ENCODE measurements around the gene CDK3. TPM values are rescaled to one million over a fixed set of nuclear protein-coding genes. Genes with fewer than 3 reads are reported as not detected.

The CDK3 gene
- total and polyA plus RNA-seq, 12 donors = 0.74 to 56.7 (median 5.5) TPM; not detected in 3

GRCh38 chr17:76009447-76009846 is 8.8 kb downstream of the CDK3 start:
- Histone ChIP-seq H3K27me3 (no peaks in the 10 kb centered on the region), H3K4me3 (no peak overlapping the region), H3K9me3 (replicated peaks in 1 of 3) (no peaks in the 10 kb centered on the region), H3K27ac (no peak overlapping the region), H3K36me3 (replicated peaks in 1 of 2) (no peaks in the 10 kb centered on the region), H3K4me1 (replicated peaks in 1 of 2) (peaks cover 5 to 11% of the 10 kb centered on the region in 2 donors)
- DNase-seq = no peak
- intact Hi-C loops (cut with DNase I) = no loop called here
- TF ChIP-seq POLR2A (IDR thresholded peaks at IDR 0.05) = no peak
- TF ChIP-seq CTCF (IDR thresholded peaks at IDR 0.05) = no peak
- 90 to 92% (median 90%) methylated on average over 16 to 20 of the region's 20 CpGs for WGBS, 4 donors

- intact Hi-C loops (cut with DNase I) = loop anchor here in 1 of 2 donors (5.0 to 10.0 kb wide), 2 partner anchors 165 to 287 kb away; no protein-coding TSS in a partner anchor
- no peak for TF ChIP-seq CTCF (IDR thresholded peaks at IDR 0.05)
- TF ChIP-seq POLR2A (IDR thresholded peaks at IDR 0.05) = no peak
- no peaks in the 10 kb centered on the region for H3K9me3 ChIP-seq (replicated peaks in 1 of 3)
- DNase-seq = no peak
- 80 to 90% (median 88%) methylated on average over 16 to 21 of the region's 21 CpGs for WGBS, 4 donors
- no peak overlapping the region for H3K4me3 ChIP-seq
- no peaks in the 10 kb centered on the region for H3K36me3 ChIP-seq (replicated peaks in 1 of 2)
- no peaks in the 10 kb centered on the region for H3K27me3 ChIP-seq
- no peak overlapping the region for H3K27ac ChIP-seq
- peaks cover 7 to 8% of the 10 kb centered on the region in 2 donors for H3K4me1 ChIP-seq (replicated peaks in 1 of 2)
These were observed 9.5 kb downstream of the CDK3 start for GRCh38 chr17:76009969-76010661.

GRCh38 chr17:76011951-76012350 is 11.3 kb downstream of the CDK3 start:
- no peak overlapping the region for H3K27ac ChIP-seq
- no peak overlapping the region for H3K4me3 ChIP-seq
- TF ChIP-seq CTCF (IDR thresholded peaks at IDR 0.05) (no peak), POLR2A (IDR thresholded peaks at IDR 0.05) (no peak)
- DNase-seq = no peak
- H3K27me3 ChIP-seq = no peaks in the 10 kb centered on the region
- H3K36me3 ChIP-seq (replicated peaks in 1 of 2) = no peaks in the 10 kb centered on the region
- H3K9me3 ChIP-seq (replicated peaks in 1 of 3) = no peaks in the 10 kb centered on the region
- WGBS, 4 donors = 72 to 85% (median 81%) methylated on average over 4 to 5 of the region's 5 CpGs
- peaks cover 0 to 4% of the 10 kb centered on the region in 2 donors for H3K4me1 ChIP-seq (replicated peaks in 1 of 2)
- intact Hi-C loops (cut with DNase I) = loop anchor here in 1 of 2 donors (5.0 to 10.0 kb wide), 2 partner anchors 163 to 285 kb away; no protein-coding TSS in a partner anchor

GRCh38 chr17:76013377-76013932 is 12.8 kb downstream of the CDK3 start:
- no peaks in the 10 kb centered on the region for H3K27me3 ChIP-seq
- H3K4me1 ChIP-seq (replicated peaks in 1 of 2) = peaks cover 0 to 4% of the 10 kb centered on the region in 2 donors
- H3K9me3 ChIP-seq (replicated peaks in 1 of 3) = no peaks in the 10 kb centered on the region
- no peak for DNase-seq
- H3K27ac ChIP-seq = no peak overlapping the region
- TF ChIP-seq POLR2A (IDR thresholded peaks at IDR 0.05) (no peak), CTCF (IDR thresholded peaks at IDR 0.05) (no peak)
- intact Hi-C loops (cut with DNase I) = loop anchor here in 1 of 2 donors (5.0 to 10.0 kb wide), 2 partner anchors 161 to 284 kb away; no protein-coding TSS in a partner anchor
- no peak overlapping the region for H3K4me3 ChIP-seq
- 58 to 66% (median 62%) methylated on average over 15 of the region's 15 CpGs for WGBS, 4 donors
- no peaks in the 10 kb centered on the region for H3K36me3 ChIP-seq (replicated peaks in 1 of 2)

Measured in adrenal gland (tissue), 12 donors.